NT2/D1 (cell line): Measurements from ENCODE around the gene ABHD6.

Experiments used
- SUZ12 ChIP-seq: IDR thresholded peaks from 2 replicates; pipeline ENCODE4 v1.6.1; 2011; ENCODE audit not compliant: insufficient read length, insufficient read depth; ENCODE audit errors: extremely low read depth
- YY1 ChIP-seq: IDR thresholded peaks from 2 replicates; pipeline ENCODE4 v1.6.1; 2011; ENCODE audit not compliant: insufficient read length, insufficient read depth

GRCh38 chr3:58336135-58336882, 98.7 kb downstream of the ABHD6 start:
- no peak for TF ChIP-seq YY1
- TF ChIP-seq SUZ12: no peak
